HG02642 (cell line): Measurements from ENCODE around the gene ANKRD33.

Source experiments
- ATAC-seq: cut with Tn5 transposase; IDR thresholded peaks from one replicate; pipeline ENCODE4 v1.9.1; 2021; ENCODE audit warnings: mild to moderate bottlenecking; ENCODE audit not compliant: unreplicated experiment, poor library complexity

Gene ANKRD33

DNA sequence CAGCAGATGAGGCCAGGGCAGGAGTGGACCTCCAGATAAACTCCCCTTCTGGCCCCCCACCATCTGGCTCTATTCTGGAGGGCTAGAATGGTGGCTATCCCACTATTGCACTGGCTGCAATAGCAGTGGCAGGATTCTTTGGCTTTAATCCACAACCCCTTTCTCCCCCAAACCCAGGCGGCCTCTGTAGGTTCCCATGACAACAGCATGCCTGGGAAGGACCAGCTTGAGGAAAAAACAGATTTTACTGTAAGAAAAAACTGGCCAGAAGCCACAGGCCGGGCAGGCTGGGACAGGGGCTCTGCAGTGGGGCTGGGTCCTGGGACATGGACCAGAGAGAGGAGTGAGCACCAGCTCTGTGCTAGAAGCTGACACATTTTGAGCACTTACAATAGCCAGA lies 50.0 kb downstream of the ANKRD33 start:
- no peak for ATAC-seq

DNA sequence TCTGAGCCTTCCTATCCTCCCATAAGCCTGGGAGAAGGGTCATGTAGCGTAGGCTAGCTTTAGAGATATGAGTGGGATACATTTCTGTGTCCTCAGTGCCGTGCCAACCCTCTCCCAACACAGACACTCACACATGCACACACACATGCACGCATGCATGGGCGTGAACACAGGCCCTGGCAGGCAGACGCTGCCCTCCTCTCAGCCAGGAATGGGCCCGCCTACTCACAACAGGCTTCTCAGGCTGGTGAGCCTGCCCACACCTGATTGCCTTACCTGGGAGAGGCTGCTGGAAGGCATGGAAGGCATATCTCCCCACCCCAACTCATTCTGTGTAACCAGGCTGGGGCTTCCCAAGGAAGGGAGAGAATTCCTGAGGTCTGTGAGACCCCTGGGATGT lies 50.8 kb downstream of the ANKRD33 start:
- no peak for ATAC-seq

DNA sequence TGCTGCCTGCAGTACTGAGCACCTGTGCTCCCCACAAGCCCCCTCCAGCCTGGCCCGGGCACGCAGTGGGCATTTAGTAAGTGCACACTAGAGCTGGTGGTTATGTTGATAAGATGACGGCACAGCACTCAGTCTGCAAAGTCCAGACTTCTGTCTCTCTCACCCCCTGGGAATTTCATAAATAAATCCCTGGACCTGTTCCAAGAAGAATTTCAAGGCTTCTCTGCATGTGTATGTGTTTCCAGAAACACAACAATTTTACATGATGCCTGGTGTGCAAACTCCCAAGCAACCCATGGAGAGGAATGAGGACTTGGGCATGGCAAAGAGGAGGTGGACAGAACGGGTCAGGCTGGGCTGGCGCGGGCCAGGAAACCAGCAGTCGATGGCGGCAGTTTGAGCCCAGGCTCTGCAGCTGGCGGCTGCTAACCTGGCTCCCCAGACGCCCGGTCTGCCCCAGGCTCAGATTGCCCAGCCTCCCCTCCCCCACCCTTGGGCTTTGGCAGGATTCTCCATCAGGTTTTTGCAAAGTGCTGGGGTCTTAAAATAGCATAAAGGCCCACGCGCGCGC lies 53.2 kb downstream of the ANKRD33 start:
- ATAC-seq: no peak
